ENCODE measurements around the gene RET. TPM values are rescaled to one million over a fixed set of nuclear protein-coding genes. Genes with fewer than 3 reads are reported as not detected.

RET gene
- total RNA-seq, 1 donor from 2014 or later, result 1.2 TPM

DNA sequence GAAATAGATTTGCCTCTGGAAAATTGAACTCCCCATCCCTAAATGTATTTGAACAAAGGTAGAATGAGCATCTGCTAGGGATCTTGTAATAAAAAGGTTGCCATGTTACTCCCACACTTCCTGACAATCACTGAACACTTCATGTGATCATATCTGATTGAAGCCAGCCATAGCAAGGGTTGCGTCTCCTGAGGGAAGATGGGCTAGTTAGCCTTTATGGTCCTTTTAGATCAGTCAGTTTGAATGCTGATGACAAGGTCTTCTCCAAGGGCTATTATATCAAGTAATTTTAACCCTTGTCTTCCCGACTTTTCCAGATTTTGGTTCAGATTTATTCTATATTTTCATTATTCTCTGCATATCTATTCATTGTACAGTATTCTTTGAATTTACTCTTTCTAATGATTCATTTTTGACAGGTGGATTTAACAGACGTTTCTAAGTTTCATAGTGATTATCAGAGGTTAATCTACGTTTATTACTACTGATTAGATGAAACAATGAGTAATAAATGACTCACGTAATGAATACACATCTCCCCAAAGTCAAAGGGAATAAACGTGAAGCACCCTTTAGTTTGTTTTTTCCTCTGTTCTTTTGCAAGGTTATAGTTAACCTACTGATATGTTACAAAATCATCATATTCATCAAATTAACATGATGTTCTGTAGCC, 89.5 kb downstream of the RET start:
- no peak overlapping the region for H3K4me3 ChIP-seq (ENCODE audit: low read depth, low read length)
- TF ChIP-seq, protein P1, sequence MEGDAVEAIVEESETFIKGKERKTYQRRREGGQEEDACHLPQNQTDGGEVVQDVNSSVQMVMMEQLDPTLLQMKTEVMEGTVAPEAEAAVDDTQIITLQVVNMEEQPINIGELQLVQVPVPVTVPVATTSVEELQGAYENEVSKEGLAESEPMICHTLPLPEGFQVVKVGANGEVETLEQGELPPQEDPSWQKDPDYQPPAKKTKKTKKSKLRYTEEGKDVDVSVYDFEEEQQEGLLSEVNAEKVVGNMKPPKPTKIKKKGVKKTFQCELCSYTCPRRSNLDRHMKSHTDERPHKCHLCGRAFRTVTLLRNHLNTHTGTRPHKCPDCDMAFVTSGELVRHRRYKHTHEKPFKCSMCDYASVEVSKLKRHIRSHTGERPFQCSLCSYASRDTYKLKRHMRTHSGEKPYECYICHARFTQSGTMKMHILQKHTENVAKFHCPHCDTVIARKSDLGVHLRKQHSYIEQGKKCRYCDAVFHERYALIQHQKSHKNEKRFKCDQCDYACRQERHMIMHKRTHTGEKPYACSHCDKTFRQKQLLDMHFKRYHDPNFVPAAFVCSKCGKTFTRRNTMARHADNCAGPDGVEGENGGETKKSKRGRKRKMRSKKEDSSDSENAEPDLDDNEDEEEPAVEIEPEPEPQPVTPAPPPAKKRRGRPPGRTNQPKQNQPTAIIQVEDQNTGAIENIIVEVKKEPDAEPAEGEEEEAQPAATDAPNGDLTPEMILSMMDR (conservative IDR thresholded peaks at IDR 0.05; ENCODE audit: low read depth, low read length), result no peak
- DNase-seq (ENCODE audit: low read depth), result no peak

DNA sequence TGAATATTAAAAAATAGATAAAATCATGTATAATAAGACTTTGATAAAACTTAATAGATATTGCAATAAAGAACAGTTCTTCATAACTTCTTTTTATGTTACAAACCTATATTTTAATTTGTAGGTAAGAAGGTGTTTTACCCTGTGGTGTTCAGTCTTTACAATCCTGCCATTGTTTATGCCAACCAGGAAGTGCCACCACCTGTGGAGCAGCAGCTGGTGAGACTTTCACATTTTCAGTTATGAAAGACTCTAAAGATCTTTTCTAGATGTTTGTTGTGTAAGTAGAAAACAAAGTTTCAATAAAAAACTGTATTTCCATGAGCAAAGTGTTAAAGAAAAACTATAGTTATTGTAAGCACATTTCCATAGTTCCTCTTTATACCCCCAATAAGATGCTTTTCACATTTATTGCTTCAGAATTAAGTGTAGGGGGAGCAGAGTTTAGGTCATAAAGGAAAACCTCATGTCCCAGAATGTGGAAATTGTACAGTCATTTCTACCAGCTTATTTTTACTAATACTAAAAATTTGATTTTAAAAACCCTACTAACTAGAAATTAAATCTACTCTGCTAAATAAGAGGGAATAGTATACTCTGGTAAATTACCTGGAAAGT, 90.1 kb downstream of the RET start:
- DNase-seq (ENCODE audit: low read depth), result no peak
- TF ChIP-seq, protein P1 (conservative IDR thresholded peaks at IDR 0.05; ENCODE audit: low read depth, low read length), result no peak

DNA sequence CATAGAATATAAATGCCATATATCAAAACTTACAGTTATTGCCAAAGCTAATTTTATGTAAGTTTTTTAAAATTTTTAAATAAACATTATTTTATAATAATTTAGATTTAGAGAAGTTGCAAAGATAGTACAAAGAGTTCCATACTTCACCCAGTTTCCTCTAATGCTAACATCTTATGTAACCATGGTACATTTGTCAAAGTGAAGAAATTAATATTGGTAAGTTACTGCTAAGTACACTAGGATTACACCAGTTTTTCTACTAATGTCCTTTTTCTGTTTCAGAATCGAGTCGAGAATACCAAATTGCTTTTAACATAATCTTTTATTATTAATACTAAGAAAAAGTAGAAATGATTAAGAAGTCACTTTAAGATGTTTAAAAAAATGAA, 90.6 kb downstream of the RET start:
- no peak for DNase-seq (ENCODE audit: low read depth)
- TF ChIP-seq, protein P1 (conservative IDR thresholded peaks at IDR 0.05; ENCODE audit: low read depth, low read length), result no peak
- H3K4me3 ChIP-seq (ENCODE audit: low read depth, low read length), result no peak overlapping the region

More for the DNA sequence above, 90.1 kb downstream of the RET start:
- no peak overlapping the region for H3K4me3 ChIP-seq (ENCODE audit: low read depth, low read length)

GRCh38 chr10:43170491-43170890, 93.6 kb downstream of the RET start:
- DNase-seq (ENCODE audit: low read depth), result no peak

GRCh38 chr10:43172645-43173044, 95.8 kb downstream of the RET start:
- TF ChIP-seq, protein P1 (conservative IDR thresholded peaks at IDR 0.05; ENCODE audit: low read depth, low read length), result no peak

More at GRCh38 chr10:43170491-43170890, 93.6 kb downstream of the RET start:
- TF ChIP-seq, protein P1 (conservative IDR thresholded peaks at IDR 0.05; ENCODE audit: low read depth, low read length), result peak; percentile 35
- H3K4me3 ChIP-seq (ENCODE audit: low read depth, low read length), result no peak overlapping the region

DNA sequence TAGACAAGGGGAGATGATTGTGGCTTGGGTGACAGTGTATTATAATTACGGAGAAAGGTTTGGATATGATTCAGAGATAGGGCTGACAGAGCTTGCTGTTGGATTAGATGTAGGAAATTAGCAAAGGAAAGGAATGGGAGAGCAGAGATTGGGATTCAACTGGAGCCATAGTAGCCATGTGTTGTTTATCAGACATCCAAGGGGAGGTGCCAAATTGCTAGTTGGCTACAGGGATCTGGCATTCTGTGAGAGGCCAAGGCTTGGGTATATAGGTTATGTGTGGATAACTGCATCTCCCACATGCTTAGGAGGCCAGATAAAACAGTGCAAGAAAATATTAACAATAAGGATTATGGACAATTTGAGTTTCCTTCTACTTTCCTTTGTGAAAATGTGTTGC, 96.3 kb downstream of the RET start:
- DNase-seq (ENCODE audit: low read depth), result no peak
- TF ChIP-seq, protein P1 (conservative IDR thresholded peaks at IDR 0.05; ENCODE audit: low read depth, low read length), result no peak
- H3K4me3 ChIP-seq (ENCODE audit: low read depth, low read length), result no peak overlapping the region

More at GRCh38 chr10:43172645-43173044, 95.8 kb downstream of the RET start:
- H3K4me3 ChIP-seq (ENCODE audit: low read depth, low read length), result no peak overlapping the region
- DNase-seq (ENCODE audit: low read depth), result no peak

All from epithelial cell of proximal tubule (primary cell).